ENCODE measurements around the gene GMDS.

- no peak for TF ChIP-seq SNAI2 (CRISPR knock-in tag; IDR thresholded peaks at IDR 0.05)
- no peak for TF ChIP-seq PATZ1 (CRISPR knock-in tag; IDR thresholded peaks at IDR 0.05; ENCODE audit: borderline replicate concordance)
- no peak for TF ChIP-seq CREB5 (CRISPR knock-in tag; IDR thresholded peaks at IDR 0.05; ENCODE audit: low read depth)
- no peak for TF ChIP-seq PPARA (CRISPR knock-in tag; IDR thresholded peaks at IDR 0.05; ENCODE audit: borderline replicate concordance)
- no peak for TF ChIP-seq ZNF8 (CRISPR knock-in tag; IDR thresholded peaks at IDR 0.05)
- TF ChIP-seq CSRNP3 (CRISPR knock-in tag; IDR thresholded peaks at IDR 0.05): no peak
- TF ChIP-seq ESRRG (CRISPR knock-in tag; IDR thresholded peaks at IDR 0.05): no peak
- TF ChIP-seq ZFP30 (CRISPR knock-in tag; IDR thresholded peaks at IDR 0.05): no peak
- TF ChIP-seq RARB (CRISPR knock-in tag; IDR thresholded peaks at IDR 0.05): no peak
These were observed 661.3 kb downstream of the GMDS start for GRCh38 chr6:1584146-1584545.

Measured in SK-N-SH treated with all-trans-retinoic acid at 6 μM for 48 hours (cell line).